ENCODE results near the gene GNLY.
"Not testable (repeated sequence)": the region's sequence is repeated elsewhere in the genome, so short reads cannot be mapped to it uniquely, and the experiment has no call there.

GNLY gene

DNA sequence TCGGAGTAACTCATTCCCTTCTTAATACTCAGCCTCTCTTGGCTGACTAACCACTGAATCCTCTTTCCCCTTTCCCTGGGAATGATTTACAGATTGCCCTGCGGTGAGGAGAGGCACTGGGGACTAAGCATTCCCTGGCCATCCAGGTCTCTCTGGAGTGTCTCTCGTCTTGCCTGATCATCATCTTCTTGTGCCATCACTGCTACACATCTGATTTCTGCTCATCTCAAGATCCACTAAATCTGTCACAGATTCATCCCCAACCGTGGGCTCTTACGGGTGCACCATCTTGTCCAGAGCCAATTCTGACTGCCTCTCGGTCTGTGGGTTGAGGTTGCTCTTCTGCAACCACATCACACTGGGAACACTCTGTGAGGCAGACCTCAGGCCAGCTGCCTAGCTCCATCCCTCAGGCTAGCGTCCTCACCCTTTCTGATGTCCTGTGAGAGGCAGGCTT is 38.2 kb upstream of the GNLY start:
- no peak overlapping the region for H3K27ac ChIP-seq
- H3K27me3 ChIP-seq: no peaks in the 10 kb centered on the region
- H3K9me3 ChIP-seq: no peaks in the 10 kb centered on the region
- H3K4me3 ChIP-seq: no peak overlapping the region
- intact Hi-C loops (cut with DNase I; ENCODE audit: low total_unique reads): no loop called here
- H3K4me1 ChIP-seq: no peaks in the 10 kb centered on the region
- no peak for DNase-seq
- peaks cover 9 to 66% (median 42%) of the 10 kb centered on the region in 3 donors for H3K36me3 ChIP-seq
- TF ChIP-seq, protein P1, sequence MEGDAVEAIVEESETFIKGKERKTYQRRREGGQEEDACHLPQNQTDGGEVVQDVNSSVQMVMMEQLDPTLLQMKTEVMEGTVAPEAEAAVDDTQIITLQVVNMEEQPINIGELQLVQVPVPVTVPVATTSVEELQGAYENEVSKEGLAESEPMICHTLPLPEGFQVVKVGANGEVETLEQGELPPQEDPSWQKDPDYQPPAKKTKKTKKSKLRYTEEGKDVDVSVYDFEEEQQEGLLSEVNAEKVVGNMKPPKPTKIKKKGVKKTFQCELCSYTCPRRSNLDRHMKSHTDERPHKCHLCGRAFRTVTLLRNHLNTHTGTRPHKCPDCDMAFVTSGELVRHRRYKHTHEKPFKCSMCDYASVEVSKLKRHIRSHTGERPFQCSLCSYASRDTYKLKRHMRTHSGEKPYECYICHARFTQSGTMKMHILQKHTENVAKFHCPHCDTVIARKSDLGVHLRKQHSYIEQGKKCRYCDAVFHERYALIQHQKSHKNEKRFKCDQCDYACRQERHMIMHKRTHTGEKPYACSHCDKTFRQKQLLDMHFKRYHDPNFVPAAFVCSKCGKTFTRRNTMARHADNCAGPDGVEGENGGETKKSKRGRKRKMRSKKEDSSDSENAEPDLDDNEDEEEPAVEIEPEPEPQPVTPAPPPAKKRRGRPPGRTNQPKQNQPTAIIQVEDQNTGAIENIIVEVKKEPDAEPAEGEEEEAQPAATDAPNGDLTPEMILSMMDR (IDR thresholded peaks at IDR 0.05): no peak

DNA sequence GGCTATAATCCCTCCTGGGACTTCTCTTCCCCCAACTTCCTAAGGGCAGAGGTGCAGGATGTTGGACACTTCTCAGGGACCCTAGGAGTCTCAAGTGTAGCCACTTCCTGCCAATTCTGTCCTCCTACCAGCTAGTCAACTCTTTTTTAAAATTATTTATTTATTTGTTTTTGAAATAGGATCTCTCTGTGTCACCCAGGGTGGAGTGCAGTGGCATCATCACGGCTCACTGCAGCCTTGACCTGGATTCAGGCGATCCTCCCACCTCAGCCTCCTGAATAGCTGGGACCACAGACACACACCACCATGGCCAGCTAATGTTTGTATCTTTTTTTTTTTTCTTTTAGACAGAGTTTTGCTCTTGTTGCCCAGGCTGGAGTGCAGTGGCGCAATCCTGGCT is 37.7 kb upstream of the GNLY start:
- Histone ChIP-seq H3K4me1 (no peaks in the 10 kb centered on the region), H3K27me3 (no peaks in the 10 kb centered on the region), H3K36me3 (peaks cover 6 to 61% (median 38%) of the 10 kb centered on the region in 3 donors), H3K27ac (no peak overlapping the region), H3K4me3 (no peak overlapping the region), H3K9me3 (no peaks in the 10 kb centered on the region)
- intact Hi-C loops (cut with DNase I; ENCODE audit: low total_unique reads): no loop called here
- TF ChIP-seq, protein P1 (IDR thresholded peaks at IDR 0.05): no peak
- DNase-seq: no peak

DNA sequence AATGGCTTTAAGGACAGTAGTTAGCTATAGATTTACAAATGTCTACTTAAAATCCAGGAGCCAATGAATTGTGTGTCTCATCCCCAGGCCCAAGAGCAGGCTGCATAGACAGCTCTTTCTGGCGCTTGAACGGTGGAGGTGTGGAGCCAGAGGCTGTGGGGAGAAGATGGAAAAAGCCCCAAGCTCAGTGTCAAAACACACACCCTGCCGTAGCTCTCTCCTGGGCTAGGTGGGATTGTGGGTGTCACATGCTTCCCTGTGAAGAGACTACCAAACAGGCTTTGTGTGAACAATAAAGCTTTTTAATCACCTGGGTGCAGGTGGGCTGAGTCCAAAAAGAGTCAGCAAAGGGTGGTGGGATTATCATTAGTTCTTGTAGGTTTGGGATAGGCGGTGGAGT is 36.8 kb upstream of the GNLY start:
- H3K9me3 ChIP-seq; H3K27ac ChIP-seq; H3K4me3 ChIP-seq; H3K27me3 ChIP-seq; H3K4me1 ChIP-seq; DNase-seq; intact Hi-C loops (cut with DNase I; ENCODE audit: low total_unique reads): not testable (repeated sequence)
- peaks cover 6 to 52% (median 31%) of the 10 kb centered on the region in 3 donors for H3K36me3 ChIP-seq

DNA sequence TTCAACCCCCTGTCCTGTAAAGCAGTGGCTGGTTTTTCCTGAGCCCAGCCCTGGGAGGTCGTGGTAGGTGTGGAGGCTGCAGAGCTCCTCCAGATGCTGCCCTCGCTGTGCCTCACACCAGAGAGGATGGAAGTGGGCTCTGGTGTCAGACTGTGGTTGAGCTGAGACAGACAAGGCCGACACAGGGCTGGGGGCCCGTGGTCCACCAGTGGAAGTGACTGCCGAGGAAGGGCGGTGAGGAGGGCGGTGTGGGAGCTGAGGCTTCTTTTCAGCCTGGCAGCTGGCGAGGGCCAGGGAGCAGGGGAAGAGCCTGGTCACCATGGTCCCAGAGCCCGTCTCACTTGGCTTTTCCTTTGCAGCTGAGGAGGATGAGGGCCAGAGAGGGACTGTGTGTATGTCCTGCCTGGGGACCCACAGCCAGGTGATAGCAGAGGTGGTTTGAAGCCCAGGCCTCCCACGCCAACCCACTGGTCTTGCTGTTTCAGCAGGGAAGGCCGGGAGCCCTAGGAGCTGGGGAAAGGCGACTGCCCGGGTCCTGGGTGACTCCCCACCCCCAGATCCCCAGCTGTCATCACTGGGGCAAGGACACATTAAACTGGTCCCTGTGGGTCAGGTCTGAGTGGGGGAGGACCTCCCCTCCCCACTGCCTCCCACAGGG is 34.7 kb upstream of the GNLY start:
- Histone ChIP-seq H3K27me3 (no peaks in the 10 kb centered on the region), H3K27ac (no peak overlapping the region), H3K4me1 (peaks cover 0 to 17% (median 7%) of the 10 kb centered on the region in 4 donors), H3K9me3 (no peaks in the 10 kb centered on the region), H3K36me3 (peaks cover 6 to 35% (median 19%) of the 10 kb centered on the region in 3 donors), H3K4me3 (no peak overlapping the region)
- TF ChIP-seq, protein P1 (IDR thresholded peaks at IDR 0.05): no peak
- intact Hi-C loops (cut with DNase I; ENCODE audit: low total_unique reads): no loop called here
- DNase-seq: no peak

DNA sequence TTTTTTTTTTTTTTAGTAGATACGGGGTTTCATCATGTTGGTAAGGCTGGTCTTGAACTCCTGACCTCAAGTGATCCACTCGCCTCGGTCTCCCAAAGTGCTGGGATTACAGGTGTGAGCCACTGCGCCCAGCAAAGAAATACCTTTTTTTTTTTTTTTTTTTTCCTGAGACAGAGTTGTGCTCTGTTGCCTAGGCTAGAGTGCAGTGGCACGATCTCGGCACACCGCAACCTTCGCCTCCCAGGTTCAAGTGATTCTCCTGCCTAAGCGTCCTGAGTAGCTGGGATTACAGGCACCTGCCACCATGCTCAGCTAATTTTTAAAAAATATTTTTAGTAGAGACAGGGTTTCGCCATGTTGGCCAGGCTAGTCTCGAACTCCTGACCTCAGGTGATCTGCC is 33.9 kb upstream of the GNLY start:
- H3K27ac ChIP-seq; H3K9me3 ChIP-seq; DNase-seq; H3K27me3 ChIP-seq; intact Hi-C loops (cut with DNase I; ENCODE audit: low total_unique reads); H3K4me3 ChIP-seq: not testable (repeated sequence)
- Histone ChIP-seq H3K4me1 (peaks cover 0 to 17% (median 7%) of the 10 kb centered on the region in 4 donors), H3K36me3 (peaks cover 6 to 35% (median 19%) of the 10 kb centered on the region in 3 donors)

DNA sequence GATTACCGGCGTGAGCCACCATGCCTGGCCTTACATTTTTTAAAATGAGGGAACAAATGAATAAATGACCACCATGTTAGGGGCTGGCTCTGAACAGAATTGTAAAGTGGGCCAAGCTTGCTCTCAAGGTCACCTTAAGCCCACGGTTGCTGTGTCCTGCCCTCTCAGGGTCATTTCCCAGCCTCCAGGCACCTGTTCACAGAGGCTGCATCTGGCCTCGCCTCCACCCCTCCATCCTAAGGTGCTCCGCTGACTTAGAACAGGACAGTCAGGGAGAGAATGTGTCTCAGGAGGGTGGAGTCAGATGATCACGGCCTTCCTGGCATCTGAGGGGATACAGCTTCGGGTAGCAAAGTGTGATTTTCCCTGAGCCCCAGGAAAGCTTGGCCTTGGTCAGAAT is 33.4 kb upstream of the GNLY start:
- Histone ChIP-seq H3K4me3 (no peak overlapping the region), H3K36me3 (peaks cover 6 to 34% (median 19%) of the 10 kb centered on the region in 3 donors)
- intact Hi-C loops (cut with DNase I; ENCODE audit: low total_unique reads): no loop called here

More for the DNA sequence above, 33.4 kb upstream of the GNLY start:
- DNase-seq: no peak
- H3K9me3 ChIP-seq: no peaks in the 10 kb centered on the region
- peaks cover 0 to 17% (median 7%) of the 10 kb centered on the region in 4 donors for H3K4me1 ChIP-seq
- TF ChIP-seq, protein P1 (IDR thresholded peaks at IDR 0.05): no peak
- no peaks in the 10 kb centered on the region for H3K27me3 ChIP-seq
- no peak overlapping the region for H3K27ac ChIP-seq
